Measurements from ENCODE around the gene CSAD. TPM values are rescaled to one million over a fixed set of nuclear protein-coding genes. Genes with fewer than 3 reads are reported as not detected.
A peak's percentile ranks its signal among the peaks of the same experiment; 100 is the strongest.

CSAD gene
- total and polyA plus RNA-seq, 10 donors, result 17.9 to 73.0 (median 36.3) TPM

- TF ChIP-seq POLR2AphosphoS5 (IDR thresholded peaks at IDR 0.05) (peak; percentile 50 to 70 (median 55)), POLR2A (IDR thresholded peaks at IDR 0.05) (no peak)
Observed at GRCh38 chr12:53214687-53215455, 34.1 kb upstream of the CSAD start.

GRCh38 chr12:53214221-53214620, 33.5 kb upstream of the CSAD start:
- intact Hi-C loops (cut with DNase I; ENCODE audit: low total_unique reads), result no loop called here
- 66 to 80% (median 75%) methylated on average over 5 of the region's 5 CpGs for WGBS, 5 donors
- TF ChIP-seq CTCF (IDR thresholded peaks at IDR 0.05 in 8 of 11, conservative IDR thresholded peaks at IDR 0.05 in 3 of 11) (no peak), POLR2AphosphoS5 (IDR thresholded peaks at IDR 0.05) (no peak)
- DNase-seq, result no peak
- Histone ChIP-seq H3K4me3 (peak overlapping the region in 1 of 8 donors; percentile 25), H3K4me1 (peaks cover 49 to 99% (median 89%) of the 10 kb centered on the region in 6 donors), H3K36me3 (peaks cover 0 to 50% (median 19%) of the 10 kb centered on the region in 6 donors), H3K9me3 (no peaks in the 10 kb centered on the region), H3K27ac (peak overlapping the region in 7 of 8 donors; percentile 36 to 98 (median 98)), H3K27me3 (replicated peaks in 1 of 7) (no peaks in the 10 kb centered on the region)

More at GRCh38 chr12:53214687-53215455, 34.1 kb upstream of the CSAD start:
- intact Hi-C loops (cut with DNase I; ENCODE audit: low total_unique reads), result no loop called here
- H3K36me3 ChIP-seq, result peaks cover 0 to 50% (median 19%) of the 10 kb centered on the region in 6 donors
- 63 to 72% (median 68%) methylated on average over 12 of the region's 12 CpGs for WGBS, 5 donors
- peak overlapping the region; percentile 8 to 98 (median 98) for H3K27ac ChIP-seq
- no peaks in the 10 kb centered on the region for H3K9me3 ChIP-seq
- DNase-seq, result no peak
- H3K4me3 ChIP-seq, result peak overlapping the region in 1 of 8 donors; percentile 25
- peaks cover 46 to 99% (median 87%) of the 10 kb centered on the region in 6 donors for H3K4me1 ChIP-seq
- H3K27me3 ChIP-seq (replicated peaks in 1 of 7), result peaks cover 0 to 2% (median 0%) of the 10 kb centered on the region in 7 donors

- peaks cover 57 to 99% (median 89%) of the 10 kb centered on the region in 6 donors for H3K4me1 ChIP-seq
- DNase-seq, result peak; percentile 96
- intact Hi-C loops (cut with DNase I; ENCODE audit: low total_unique reads), result loop anchor here (2.0 kb wide), 1 partner anchor 73 kb away; no protein-coding TSS in a partner anchor
- H3K9me3 ChIP-seq, result no peaks in the 10 kb centered on the region
- H3K4me3 ChIP-seq, result peak overlapping the region in 1 of 8 donors; percentile 11
- peaks cover 0 to 50% (median 19%) of the 10 kb centered on the region in 6 donors for H3K36me3 ChIP-seq
- TF ChIP-seq CTCF (IDR thresholded peaks at IDR 0.05 in 8 of 11, conservative IDR thresholded peaks at IDR 0.05 in 3 of 11) (peak; percentile 85 to 95 (median 93)), POLR2AphosphoS5 (IDR thresholded peaks at IDR 0.05) (peak; percentile 44 to 74 (median 72)), POLR2A (IDR thresholded peaks at IDR 0.05) (no peak)
- peak overlapping the region in 5 of 8 donors; percentile 46 to 98 (median 98) for H3K27ac ChIP-seq
- 9 to 17% (median 13%) methylated on average over 12 to 14 of the region's 14 CpGs for WGBS, 5 donors
- no peaks in the 10 kb centered on the region for H3K27me3 ChIP-seq (replicated peaks in 1 of 7)
Observed at GRCh38 chr12:53213348-53213747, 32.6 kb upstream of the CSAD start.

GRCh38 chr12:53212931-53213330, 32.2 kb upstream of the CSAD start:
- TF ChIP-seq POLR2A (IDR thresholded peaks at IDR 0.05) (no peak), POLR2AphosphoS5 (IDR thresholded peaks at IDR 0.05) (no peak), CTCF (IDR thresholded peaks at IDR 0.05 in 8 of 11, conservative IDR thresholded peaks at IDR 0.05 in 3 of 11) (no peak)
- intact Hi-C loops (cut with DNase I; ENCODE audit: low total_unique reads), result loop anchor here (2.0 kb wide), 1 partner anchor 74 kb away; no protein-coding TSS in a partner anchor
- Histone ChIP-seq H3K9me3 (no peaks in the 10 kb centered on the region), H3K4me3 (peak overlapping the region in 1 of 8 donors; percentile 11), H3K36me3 (peaks cover 0 to 50% (median 19%) of the 10 kb centered on the region in 6 donors), H3K27ac (peak overlapping the region in 4 of 8 donors; percentile 46 to 98 (median 98)), H3K27me3 (replicated peaks in 1 of 7) (no peaks in the 10 kb centered on the region), H3K4me1 (peaks cover 58 to 99% (median 89%) of the 10 kb centered on the region in 6 donors)
- 50 to 73% (median 53%) methylated on average over 12 of the region's 12 CpGs for WGBS, 5 donors
- peak; percentile 77 for DNase-seq
